Endometrium (tissue), 2 donors: ENCODE measurements around the gene NLRC5.
"Not testable (repeated sequence)": the region's sequence is repeated elsewhere in the genome, so short reads cannot be mapped to it uniquely, and the experiment has no call there.

ENCODE experiments used
- FAIRE-seq: peaks from 2 replicates; lab custom pipeline; 2012; peaks lifted over from hg19 to GRCh38; lab: Jason Lieb, UNC
- donor health status: control.
- donor health status: control.

NLRC5 gene

GRCh38 chr16:56960681-56961281 is 28.6 kb upstream of the NLRC5 start:
- FAIRE-seq: no peak

DNA sequence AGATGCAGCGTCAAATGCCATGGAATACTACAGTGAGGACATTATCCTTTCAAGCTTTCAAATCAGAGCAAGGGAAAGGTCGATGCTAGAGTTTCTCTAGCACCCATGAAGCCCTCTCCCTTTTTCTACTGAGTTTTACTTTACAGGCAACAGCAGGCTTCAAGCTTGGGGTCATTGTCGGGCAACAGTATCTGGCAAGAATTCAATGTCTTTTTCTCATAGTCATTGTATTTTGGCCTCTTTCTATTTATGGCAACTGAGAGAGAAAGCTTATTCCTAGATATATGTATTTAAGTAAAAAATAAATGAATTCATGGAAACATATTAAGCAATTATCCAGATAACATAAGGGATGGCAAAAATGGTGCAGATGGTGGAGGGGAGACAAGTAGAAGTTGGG is 28.0 kb upstream of the NLRC5 start:
- no peak for FAIRE-seq

DNA sequence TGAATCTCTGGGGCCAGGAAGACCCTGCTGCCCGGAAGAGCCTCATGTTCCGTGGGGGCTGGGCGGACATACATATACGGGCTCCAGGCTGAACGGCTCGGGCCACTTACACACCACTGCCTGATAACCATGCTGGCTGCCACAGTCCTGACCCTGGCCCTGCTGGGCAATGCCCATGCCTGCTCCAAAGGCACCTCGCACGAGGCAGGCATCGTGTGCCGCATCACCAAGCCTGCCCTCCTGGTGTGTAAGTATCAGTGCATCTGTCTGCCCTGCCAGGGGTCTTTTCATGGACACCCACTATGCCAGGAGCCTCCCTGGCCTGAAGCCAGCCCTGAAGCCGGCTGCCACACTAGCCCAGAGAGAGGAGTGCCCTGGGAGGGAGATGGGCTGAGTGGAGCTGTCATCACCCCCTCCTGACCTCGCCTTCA is 27.5 kb upstream of the NLRC5 start, which contains the start of gene CETP:
Gene CETP (plus strand): TSS at position 100 of the 431 bp plus-strand sequence. CDS start 30 bp downstream, at position 130.
- no peak for FAIRE-seq

DNA sequence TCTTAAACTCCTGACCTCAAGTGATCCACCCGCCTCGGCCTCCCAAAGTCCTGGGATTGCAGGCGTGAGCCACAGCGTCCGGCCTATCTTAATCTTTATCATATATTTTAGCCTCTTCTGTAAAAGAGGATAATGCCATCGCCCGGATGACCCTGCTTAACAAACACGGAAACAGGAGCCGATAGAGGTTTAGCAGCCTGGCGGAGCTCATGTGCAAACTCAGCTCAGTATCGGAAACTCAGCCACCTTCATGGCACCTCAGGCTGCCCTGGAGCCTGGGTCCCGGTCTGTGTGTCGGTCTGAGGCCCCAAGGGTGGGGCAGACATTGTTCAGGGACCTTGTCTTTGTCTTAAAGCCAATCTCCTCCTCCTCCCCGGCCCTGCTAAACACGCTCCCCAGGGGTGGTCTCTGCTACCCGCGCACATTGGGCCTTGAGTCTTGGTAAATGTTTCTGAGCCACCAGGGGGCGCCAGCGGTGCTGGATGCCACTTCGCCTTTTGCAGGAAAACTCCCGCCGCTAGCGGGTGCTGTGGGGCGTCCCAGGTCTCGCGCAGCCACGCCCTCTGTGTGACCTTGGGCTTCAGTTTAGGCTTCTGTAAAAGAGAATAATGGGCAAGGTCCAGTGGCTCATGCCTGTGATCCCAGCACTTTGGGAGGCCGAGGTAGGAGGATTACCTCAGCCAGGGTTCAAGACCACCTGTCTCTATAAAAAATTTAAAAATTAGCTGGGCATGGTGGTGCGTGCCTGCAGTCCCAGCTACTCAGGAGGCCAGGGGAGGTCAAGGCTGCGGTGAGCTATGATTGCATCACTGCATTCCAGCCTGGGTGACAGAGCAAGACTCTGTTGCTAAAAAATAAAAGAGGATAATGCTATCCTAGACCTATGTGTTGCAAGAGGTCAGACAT is 24.9 kb upstream of the NLRC5 start:
- FAIRE-seq: no peak

- FAIRE-seq: no peak
Measured at GRCh38 chr16:56965149-56966092, 23.9 kb upstream of the NLRC5 start.

DNA sequence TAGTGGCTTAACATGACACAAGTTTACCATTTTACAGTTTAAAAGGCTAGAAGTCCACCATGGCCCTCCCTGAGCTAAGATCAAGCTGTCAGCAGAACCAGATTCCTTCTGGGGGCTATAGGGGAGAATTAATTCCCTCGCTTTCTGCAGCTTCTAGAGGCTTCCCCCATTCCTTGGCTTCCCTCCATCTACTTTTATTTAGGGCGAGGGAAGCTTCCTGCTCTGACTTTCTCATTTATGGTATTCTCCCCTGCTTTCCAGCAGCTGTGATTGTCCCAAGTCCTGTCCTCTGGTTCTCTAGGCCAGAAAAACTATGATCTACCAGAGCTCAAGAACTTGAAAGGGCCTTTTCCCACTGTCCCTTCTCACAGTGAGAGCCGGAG is 23.3 kb upstream of the NLRC5 start:
- FAIRE-seq: no peak

DNA sequence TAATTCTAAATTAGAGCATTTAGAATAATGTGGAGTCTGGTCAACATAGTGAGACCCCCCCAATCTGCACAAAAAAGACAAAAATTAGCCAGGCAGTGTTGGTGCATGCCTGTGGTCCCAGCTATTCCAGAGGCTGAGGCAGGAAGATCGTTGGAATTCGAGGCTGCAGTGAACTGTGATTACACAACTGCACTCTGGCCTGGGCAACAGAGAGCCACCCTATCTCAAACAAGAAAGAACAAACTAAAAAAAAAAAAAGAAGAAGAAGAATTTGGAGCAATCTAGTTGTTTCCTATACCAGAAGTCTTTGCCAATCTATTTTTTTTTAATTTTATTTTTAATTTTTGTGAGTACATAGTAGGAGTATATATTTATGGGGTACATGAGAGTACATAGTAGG is 21.6 kb upstream of the NLRC5 start:
- no peak for FAIRE-seq

DNA sequence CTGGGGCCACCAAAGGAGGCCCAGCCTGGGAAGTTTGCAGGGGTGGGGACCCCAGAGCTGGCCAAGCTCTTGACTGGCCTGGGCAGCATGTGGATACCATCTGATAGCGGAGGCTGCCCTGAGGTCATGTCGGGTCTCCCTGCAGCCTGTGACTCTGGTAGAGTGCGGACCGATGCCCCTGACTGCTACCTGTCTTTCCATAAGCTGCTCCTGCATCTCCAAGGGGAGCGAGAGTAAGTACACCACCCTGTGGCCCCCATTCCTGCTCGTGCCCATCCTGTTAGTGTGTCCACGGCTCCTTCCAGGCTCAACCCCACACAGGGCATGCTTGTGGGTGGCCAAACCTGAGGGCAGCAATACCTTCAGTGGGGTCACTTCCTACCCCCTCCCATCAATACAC is 19.6 kb upstream of the NLRC5 start:
- FAIRE-seq: no peak

- no peak for FAIRE-seq
Measured at GRCh38 chr16:56970934-56971767, 18.2 kb upstream of the NLRC5 start.

- FAIRE-seq: no peak
Measured at GRCh38 chr16:56971768-56972043, 17.7 kb upstream of the NLRC5 start.

GRCh38 chr16:56972403-56973293 is 16.7 kb upstream of the NLRC5 start:
- FAIRE-seq: no peak

DNA sequence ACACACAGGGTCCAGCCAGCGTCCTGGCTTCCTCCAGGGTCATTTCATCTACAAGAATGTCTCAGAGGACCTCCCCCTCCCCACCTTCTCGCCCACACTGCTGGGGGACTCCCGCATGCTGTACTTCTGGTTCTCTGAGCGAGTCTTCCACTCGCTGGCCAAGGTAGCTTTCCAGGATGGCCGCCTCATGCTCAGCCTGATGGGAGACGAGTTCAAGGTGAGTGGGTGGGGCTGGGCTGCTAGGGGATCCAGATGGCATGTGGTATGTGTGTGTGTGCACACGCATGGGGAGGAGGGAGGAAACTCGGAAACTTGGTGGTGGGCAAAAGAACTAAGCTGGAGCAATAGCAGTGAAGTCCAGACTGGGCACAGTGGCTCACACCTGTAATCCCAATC is 16.1 kb upstream of the NLRC5 start:
- FAIRE-seq: no peak

DNA sequence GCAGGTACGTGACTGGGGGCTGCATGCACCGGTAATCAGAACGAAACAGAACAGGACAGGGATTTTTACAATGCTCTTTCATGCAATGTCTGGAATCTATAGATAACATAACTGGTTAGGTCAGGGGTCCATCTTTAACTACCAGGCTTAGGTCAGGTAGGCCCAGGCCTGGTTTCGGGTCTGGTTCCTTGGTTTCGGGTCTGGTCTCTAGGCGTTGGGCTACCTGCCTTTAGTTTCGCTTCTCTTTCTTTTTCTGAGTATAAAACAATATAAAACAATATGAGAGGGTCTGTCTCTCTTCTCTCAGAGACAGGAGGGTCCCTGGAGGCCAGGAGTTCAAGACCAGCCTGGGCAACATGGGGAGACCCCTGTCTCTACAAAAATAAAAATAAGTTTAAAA is 15.5 kb upstream of the NLRC5 start:
- FAIRE-seq: not testable (repeated sequence)

DNA sequence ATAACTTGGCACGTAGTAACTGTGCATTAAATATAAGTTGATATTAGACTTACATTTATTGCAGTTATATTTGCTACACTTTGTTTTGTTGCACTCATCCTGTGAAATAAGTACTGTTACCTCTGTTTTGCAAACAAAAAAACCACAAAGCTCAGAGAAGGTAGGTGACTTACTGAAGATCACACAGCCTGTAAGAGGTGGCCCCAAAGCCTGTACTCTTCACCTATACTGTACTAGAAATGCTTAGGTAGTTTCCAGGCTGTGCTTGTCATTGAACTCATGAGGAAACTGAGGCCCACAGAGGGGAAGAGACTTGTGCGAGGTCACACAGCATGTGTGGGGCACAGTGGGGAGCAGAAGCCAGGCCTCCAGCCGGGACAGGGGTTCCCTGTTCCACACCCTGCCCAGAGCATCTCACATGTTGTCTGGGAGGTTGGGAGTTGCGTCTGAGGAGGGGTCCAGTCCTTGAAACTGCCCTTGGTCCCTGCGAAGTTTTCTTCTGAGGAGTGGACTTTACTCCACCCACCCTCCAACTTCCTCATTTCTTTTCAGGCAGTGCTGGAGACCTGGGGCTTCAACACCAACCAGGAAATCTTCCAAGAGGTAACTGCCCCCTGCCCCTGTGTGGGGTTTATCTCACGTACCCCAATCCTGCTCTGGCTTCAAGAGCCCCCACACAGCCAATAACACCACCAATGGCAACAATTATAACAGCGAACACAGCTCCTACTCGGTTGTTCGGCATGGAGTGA is 14.6 kb upstream of the NLRC5 start:
- no peak for FAIRE-seq

DNA sequence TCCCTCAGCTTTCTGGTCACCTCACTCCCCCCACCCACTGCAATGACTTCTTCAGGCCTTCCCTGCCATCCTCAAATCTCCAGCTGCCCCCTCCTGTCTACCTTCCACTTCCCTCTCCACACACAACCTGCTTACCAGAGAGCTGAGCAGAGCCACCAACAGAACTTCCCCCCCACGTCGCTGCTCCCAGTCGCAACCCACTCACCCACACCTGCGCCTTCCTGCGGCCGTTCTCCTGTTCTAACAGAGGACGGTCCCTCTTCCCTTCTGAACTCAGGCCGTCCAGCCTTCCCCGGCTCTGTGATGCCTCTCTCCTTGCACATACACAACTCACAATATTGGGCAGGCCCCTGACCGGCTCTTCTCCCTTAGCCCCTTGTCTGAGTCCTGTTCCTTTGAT is 13.6 kb upstream of the NLRC5 start:
- FAIRE-seq: no peak

- no peak for FAIRE-seq
Measured at GRCh38 chr16:56977216-56977615, 12.1 kb upstream of the NLRC5 start.

DNA sequence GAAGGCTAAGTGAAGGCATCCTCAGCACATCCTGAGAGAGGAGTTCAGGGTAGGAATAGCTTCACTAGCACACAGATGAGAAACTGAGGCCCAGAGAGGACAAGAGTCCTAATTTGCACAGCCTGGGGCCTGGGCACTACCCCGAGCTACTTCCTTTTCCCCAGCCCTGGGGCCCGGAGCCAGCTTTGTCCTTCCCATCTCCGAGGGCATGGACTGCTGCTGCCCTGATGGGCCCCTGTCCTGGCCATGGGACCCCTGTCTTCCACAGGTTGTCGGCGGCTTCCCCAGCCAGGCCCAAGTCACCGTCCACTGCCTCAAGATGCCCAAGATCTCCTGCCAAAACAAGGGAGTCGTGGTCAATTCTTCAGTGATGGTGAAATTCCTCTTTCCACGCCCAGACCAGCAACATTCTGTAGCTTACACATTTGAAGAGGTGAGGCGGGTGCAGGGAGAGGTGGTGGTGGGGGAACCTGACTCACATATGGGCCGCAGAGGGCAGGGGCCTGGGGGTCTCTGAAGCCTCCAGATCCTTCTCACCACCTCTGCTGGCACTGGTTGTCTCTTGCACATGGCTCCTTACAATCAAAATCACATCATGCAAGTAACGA is 11.4 kb upstream of the NLRC5 start:
- FAIRE-seq: no peak

DNA sequence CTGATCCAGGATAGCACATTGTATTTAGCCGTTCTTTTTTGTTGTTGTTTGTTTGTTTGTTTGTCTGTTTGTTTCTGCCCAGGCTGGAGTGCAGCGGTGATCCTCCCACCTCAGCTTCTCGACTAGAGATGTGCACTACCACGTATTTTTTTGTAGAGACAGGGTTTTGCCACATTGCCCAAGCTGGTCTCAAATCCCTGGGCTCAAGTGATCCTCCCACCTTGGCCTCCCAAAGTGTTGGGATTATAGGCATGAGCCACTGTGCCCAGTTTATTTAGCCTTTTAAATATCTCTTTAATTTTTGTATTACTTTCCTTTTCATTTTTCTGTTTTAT is 9.2 kb upstream of the NLRC5 start:
- FAIRE-seq: no peak

DNA sequence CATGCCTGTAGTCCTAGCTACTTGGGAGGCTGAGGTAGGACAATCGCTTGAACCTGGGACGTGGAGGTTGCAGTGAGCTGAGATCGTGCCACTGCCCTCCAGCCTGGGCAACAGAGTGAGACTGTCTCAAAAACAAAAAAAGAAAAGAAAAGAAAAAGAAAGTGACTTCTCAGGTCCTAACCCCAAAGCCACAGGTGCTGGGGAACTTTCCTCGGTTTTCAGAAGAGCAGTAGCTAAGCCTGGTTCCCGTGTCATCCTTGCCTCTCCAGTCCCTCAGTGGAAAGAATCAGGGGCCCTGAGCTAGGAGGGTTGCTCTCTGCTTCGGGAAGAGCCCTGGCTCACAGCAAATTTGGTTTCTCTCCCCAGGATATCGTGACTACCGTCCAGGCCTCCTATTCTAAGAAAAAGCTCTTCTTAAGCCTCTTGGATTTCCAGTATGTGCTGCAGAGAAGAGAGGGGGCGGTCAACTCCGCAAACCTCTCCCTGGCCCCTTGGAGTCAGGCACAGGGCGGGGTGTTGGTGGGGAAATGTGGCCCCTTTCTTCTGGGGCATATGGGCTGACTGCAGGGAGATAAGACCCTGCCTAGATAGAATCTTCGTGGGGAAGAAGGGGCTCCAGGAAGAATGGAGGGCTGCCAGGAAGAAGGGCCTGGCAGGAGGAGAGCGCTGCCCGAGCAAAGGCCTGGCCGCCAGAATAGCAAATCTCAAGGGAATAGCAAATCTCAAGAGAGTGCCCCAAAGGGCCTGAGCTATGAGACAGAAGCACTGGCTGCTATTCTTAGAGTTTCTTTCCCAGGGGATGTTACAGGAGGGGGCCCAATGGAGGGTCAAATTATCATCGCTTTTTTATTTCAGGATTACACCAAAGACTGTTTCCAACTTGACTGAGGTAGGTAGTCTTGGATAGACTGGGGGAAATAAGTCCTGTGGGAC is 8.3 kb upstream of the NLRC5 start:
- no peak for FAIRE-seq
